HG02852 (cell line): Measurements from ENCODE around the gene RRAS.

Experiments
- ATAC-seq: cut with Tn5 transposase; IDR thresholded peaks from one replicate; pipeline ENCODE4 v1.9.1; 2021; ENCODE audit warnings: mild to moderate bottlenecking, moderate library complexity; ENCODE audit not compliant: unreplicated experiment

Gene RRAS

GRCh38 chr19:49596954-49597702 is 42.8 kb downstream of the RRAS start:
- ATAC-seq, result no peak

- no peak for ATAC-seq
These were observed 43.5 kb downstream of the RRAS start for GRCh38 chr19:49596407-49596806.

- no peak for ATAC-seq
These were observed 44.0 kb downstream of the RRAS start for GRCh38 chr19:49595819-49596404.

GRCh38 chr19:49594993-49595818 is 44.7 kb downstream of the RRAS start:
- no peak for ATAC-seq

- ATAC-seq, result no peak
These were observed 45.6 kb downstream of the RRAS start for GRCh38 chr19:49594157-49594992.

GRCh38 chr19:49593233-49594113 is 46.5 kb downstream of the RRAS start:
- no peak for ATAC-seq

- ATAC-seq, result no peak
These were observed 47.3 kb downstream of the RRAS start for GRCh38 chr19:49592486-49593232.

GRCh38 chr19:49591731-49592485 is 48.0 kb downstream of the RRAS start:
- ATAC-seq, result no peak

GRCh38 chr19:49590971-49591730 is 48.8 kb downstream of the RRAS start, which contains the start of gene PRR12:
PRR12 (plus strand) TSS chr19:49591182; CDS start chr19:49591655, 473 bp downstream.
- ATAC-seq, result no peak

GRCh38 chr19:49590071-49590970 is 49.6 kb downstream of the RRAS start:
- ATAC-seq, result peak; percentile 60

- ATAC-seq, result no peak
These were observed 50.4 kb downstream of the RRAS start for GRCh38 chr19:49589502-49589905.

GRCh38 chr19:49588365-49589122 is 51.4 kb downstream of the RRAS start:
- no peak for ATAC-seq

- no peak for ATAC-seq
These were observed 52.7 kb downstream of the RRAS start for GRCh38 chr19:49587227-49587626.
